ENCODE data around the gene RAMP1.
"Not testable (repeated sequence)": the region's sequence is repeated elsewhere in the genome, so short reads cannot be mapped to it uniquely, and the experiment has no call there.

The RAMP1 gene

GRCh38 chr2:237863689-237864443, 4.4 kb downstream of the RAMP1 start:
- no peak for DNase-seq

GRCh38 chr2:237864444-237864931, 5.1 kb downstream of the RAMP1 start:
- no peak for DNase-seq

GRCh38 chr2:237864940-237865622, 5.7 kb downstream of the RAMP1 start:
- peak; percentile 78 for DNase-seq

GRCh38 chr2:237865623-237866041, 6.2 kb downstream of the RAMP1 start:
- no peak for DNase-seq

GRCh38 chr2:237866101-237866621, 6.7 kb downstream of the RAMP1 start:
- peak; percentile 75 for DNase-seq

GRCh38 chr2:237867465-237867864, 8.0 kb downstream of the RAMP1 start:
- DNase-seq = no peak

GRCh38 chr2:237868074-237868473, 8.7 kb downstream of the RAMP1 start:
- not testable (repeated sequence) for DNase-seq

GRCh38 chr2:237868631-237869342, 9.4 kb downstream of the RAMP1 start:
- DNase-seq = no peak

GRCh38 chr2:237869343-237870102, 10.1 kb downstream of the RAMP1 start:
- DNase-seq = no peak

GRCh38 chr2:237870126-237870525, 10.7 kb downstream of the RAMP1 start:
- DNase-seq = no peak

- no peak for DNase-seq
Observed at GRCh38 chr2:237870754-237871651, 11.6 kb downstream of the RAMP1 start.

GRCh38 chr2:237872178-237872887, 12.9 kb downstream of the RAMP1 start:
- no peak for DNase-seq

- DNase-seq = peak; percentile 48
Observed at GRCh38 chr2:237873421-237873831, 14.0 kb downstream of the RAMP1 start.

GRCh38 chr2:237873897-237874551, 14.6 kb downstream of the RAMP1 start:
- no peak for DNase-seq

GRCh38 chr2:237874585-237875161, 15.2 kb downstream of the RAMP1 start:
- peak; percentile 42 for DNase-seq

- DNase-seq = no peak
Observed at GRCh38 chr2:237875256-237876060, 16.0 kb downstream of the RAMP1 start.

- no peak for DNase-seq
Observed at GRCh38 chr2:237876061-237876526, 16.7 kb downstream of the RAMP1 start.

- DNase-seq = no peak
Observed at GRCh38 chr2:237876532-237876931, 17.1 kb downstream of the RAMP1 start.

Data from fibroblast of skin of abdomen (primary cell).